OCI-LY3 (cell line): ENCODE results near the gene CAMSAP2.
"Not testable (repeated sequence)": the region's sequence is repeated elsewhere in the genome, so short reads cannot be mapped to it uniquely, and the experiment has no call there.

ENCODE experiments used
- H2AFZ ChIP-seq: fragments of 200-600, 300-600 bp; shearing (Covaris generic); 2 replicates; pipeline ENCODE4 v1.6.0; 2014; ENCODE audit warnings: antibody characterized with exemption, low read depth, low read length
- H3K27ac ChIP-seq: fragments of 200-600, 300-600 bp; sonication (generic); 2 replicates; pipeline ENCODE4 v1.5.1; 2014; ENCODE audit warnings: mild to moderate bottlenecking, low read length, moderate library complexity, mixed read lengths
- H3K27me3 ChIP-seq: fragments of 200-600, 300-600 bp; sonication (generic); 2 replicates; pipeline ENCODE4 v1.6.1; 2014; ENCODE audit warnings: low read depth, low read length, mixed read lengths
- H3K36me3 ChIP-seq: fragments of 200-600, 300-600 bp; sonication (generic); replicated peaks from 2 replicates; pipeline ENCODE3; 2014; ENCODE audit warnings: low read depth, low read length, mixed read lengths
- H3K4me1 ChIP-seq: fragments of 300-600, 200-600 bp; sonication (generic); 2 replicates; pipeline ENCODE4 v1.6.1; 2014; ENCODE audit warnings: low read length, mixed read lengths
- H3K4me2 ChIP-seq: fragments of 200-600, 300-600 bp; sonication (generic); 2 replicates; pipeline ENCODE4 v1.6.1; 2014; ENCODE audit warnings: low read length, mixed read lengths
- H3K4me3 ChIP-seq: fragments of 300-600, 200-600 bp; sonication (generic); 2 replicates; pipeline ENCODE4 v1.5.1; 2014; ENCODE audit warnings: antibody characterized with exemption, mild to moderate bottlenecking, low read length, moderate library complexity
- H3K79me2 ChIP-seq: fragments of 300-600, 200-600 bp; shearing (Covaris generic); 2 replicates; pipeline ENCODE4 v1.6.1; 2014; ENCODE audit warnings: mild to moderate bottlenecking, low read length, mixed read lengths
- H3K9ac ChIP-seq: fragments of 300-600, 200-600 bp; shearing (Covaris generic); 2 replicates; pipeline ENCODE4 v1.6.0; 2014; ENCODE audit warnings: mild to moderate bottlenecking, low read length, moderate library complexity
- H3K9me3 ChIP-seq: fragments of 200-600, 300-600 bp; shearing (Covaris generic); 2 replicates; pipeline ENCODE4 v1.6.1; 2014; ENCODE audit warnings: low read length, mixed read lengths; ENCODE audit not compliant: insufficient read depth
- H4K20me1 ChIP-seq: fragments of 200-600, 300-600 bp; sonication (generic); 2 replicates; pipeline ENCODE4 v1.6.1; 2016; ENCODE audit warnings: low read length, mixed read lengths; ENCODE audit not compliant: insufficient read depth
- EZH2phosphoT487 ChIP-seq: fragments of 200-600 bp; shearing (Covaris generic); IDR thresholded peaks from 2 replicates; pipeline ENCODE4 v1.6.1; 2018; ENCODE audit warnings: antibody characterized with exemption, mixed run types, low read depth
- TF ChIP-seq, protein P1 (sequence below): fragments of 200-600, 300-600 bp; sonication (generic); IDR thresholded peaks from 2 replicates; pipeline ENCODE4 v1.5.1; 2014; ENCODE audit warnings: antibody characterized with exemption, low read length, low read depth

CAMSAP2 gene

DNA sequence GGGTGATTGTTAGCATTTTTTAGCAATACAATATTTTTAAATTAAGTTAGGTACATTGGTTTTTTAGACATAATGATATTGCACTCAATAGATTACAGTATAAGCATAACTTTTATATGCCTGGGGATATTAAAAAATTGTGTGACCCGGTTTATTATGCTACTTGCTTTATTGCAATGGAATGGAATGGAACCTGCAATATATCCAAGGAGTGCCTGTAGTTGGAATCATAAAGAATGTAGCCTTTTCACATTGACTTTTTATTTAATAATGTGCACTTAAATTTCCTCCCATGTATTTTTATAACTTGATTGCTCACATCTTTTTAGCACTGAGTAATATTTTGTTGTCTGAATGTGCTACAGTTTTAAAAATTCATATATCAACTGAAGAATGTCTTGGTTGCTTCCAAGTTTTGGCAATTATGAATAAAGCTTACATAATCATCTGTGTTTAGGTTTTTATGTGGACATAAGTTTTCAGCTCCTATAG is 49.2 kb downstream of the CAMSAP2 start:
- TF ChIP-seq EZH2phosphoT487 = no peak
- TF ChIP-seq, protein P1, sequence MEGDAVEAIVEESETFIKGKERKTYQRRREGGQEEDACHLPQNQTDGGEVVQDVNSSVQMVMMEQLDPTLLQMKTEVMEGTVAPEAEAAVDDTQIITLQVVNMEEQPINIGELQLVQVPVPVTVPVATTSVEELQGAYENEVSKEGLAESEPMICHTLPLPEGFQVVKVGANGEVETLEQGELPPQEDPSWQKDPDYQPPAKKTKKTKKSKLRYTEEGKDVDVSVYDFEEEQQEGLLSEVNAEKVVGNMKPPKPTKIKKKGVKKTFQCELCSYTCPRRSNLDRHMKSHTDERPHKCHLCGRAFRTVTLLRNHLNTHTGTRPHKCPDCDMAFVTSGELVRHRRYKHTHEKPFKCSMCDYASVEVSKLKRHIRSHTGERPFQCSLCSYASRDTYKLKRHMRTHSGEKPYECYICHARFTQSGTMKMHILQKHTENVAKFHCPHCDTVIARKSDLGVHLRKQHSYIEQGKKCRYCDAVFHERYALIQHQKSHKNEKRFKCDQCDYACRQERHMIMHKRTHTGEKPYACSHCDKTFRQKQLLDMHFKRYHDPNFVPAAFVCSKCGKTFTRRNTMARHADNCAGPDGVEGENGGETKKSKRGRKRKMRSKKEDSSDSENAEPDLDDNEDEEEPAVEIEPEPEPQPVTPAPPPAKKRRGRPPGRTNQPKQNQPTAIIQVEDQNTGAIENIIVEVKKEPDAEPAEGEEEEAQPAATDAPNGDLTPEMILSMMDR = no peak
- no peaks in the 10 kb centered on the region for H4K20me1 ChIP-seq
- no peaks in the 10 kb centered on the region for H3K4me1 ChIP-seq
- no peak overlapping the region for H3K27ac ChIP-seq
- H3K79me2 ChIP-seq = no peaks in the 10 kb centered on the region
- no peak overlapping the region for H3K4me2 ChIP-seq
- H3K4me3 ChIP-seq = no peak overlapping the region
- H3K36me3 ChIP-seq = peaks cover 4% of the 10 kb centered on the region
- no peak overlapping the region for H3K9ac ChIP-seq
- H3K27me3 ChIP-seq = no peaks in the 10 kb centered on the region
- no peak overlapping the region for H2AFZ ChIP-seq
- no peaks in the 10 kb centered on the region for H3K9me3 ChIP-seq

DNA sequence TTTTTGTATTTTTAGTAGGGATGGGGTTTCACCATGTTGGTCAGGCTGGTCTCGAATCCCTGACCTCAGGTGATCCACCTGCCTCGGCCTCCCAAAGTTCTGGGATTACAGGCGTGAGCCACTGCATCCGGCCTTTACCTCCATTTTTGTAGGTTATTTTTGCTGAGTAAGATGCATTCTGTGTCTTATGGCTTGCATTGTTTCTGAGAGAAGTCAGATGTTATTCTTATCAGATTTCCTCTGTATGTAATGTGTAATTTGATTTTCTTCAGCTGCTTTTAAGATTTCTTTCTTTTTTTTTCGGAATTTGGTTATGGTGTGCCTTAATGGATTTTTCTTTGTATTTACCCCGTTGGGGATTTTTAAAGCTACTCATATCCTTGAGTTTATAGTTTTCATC is 52.3 kb downstream of the CAMSAP2 start:
- not testable (repeated sequence) for H3K79me2 ChIP-seq, H2AFZ ChIP-seq, H3K4me2 ChIP-seq, H3K9me3 ChIP-seq, H3K4me3 ChIP-seq, H3K27ac ChIP-seq, H3K9ac ChIP-seq, H3K36me3 ChIP-seq, H3K27me3 ChIP-seq, H3K4me1 ChIP-seq, H4K20me1 ChIP-seq

DNA sequence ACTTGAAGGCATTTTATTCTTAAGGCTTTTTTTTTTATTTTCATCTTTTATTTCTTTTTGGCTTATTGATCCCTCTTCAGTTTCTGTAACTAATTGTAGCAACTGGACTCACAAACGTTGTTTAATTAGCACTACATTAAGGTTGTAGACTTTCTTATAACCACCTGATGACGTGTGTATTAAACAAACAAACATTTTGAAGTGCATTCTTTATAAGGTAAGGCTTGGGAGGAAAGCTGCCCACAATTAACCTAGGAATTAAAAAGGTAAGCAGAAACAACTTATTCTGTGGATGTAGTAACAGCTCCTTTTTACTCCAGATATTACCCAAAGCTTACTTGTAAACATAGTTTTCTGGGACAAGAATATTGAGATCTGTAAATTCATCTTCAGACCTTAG is 55.0 kb downstream of the CAMSAP2 start:
- Histone ChIP-seq H3K9me3 (no peaks in the 10 kb centered on the region), H3K4me2 (no peak overlapping the region), H3K4me1 (no peaks in the 10 kb centered on the region), H3K4me3 (no peak overlapping the region), H3K27ac (no peak overlapping the region), H4K20me1 (no peaks in the 10 kb centered on the region), H3K79me2 (no peaks in the 10 kb centered on the region), H3K27me3 (no peaks in the 10 kb centered on the region), H2AFZ (no peak overlapping the region), H3K36me3 (no peaks in the 10 kb centered on the region), H3K9ac (no peak overlapping the region)
- no peak for TF ChIP-seq EZH2phosphoT487
- TF ChIP-seq, protein P1 = no peak

DNA sequence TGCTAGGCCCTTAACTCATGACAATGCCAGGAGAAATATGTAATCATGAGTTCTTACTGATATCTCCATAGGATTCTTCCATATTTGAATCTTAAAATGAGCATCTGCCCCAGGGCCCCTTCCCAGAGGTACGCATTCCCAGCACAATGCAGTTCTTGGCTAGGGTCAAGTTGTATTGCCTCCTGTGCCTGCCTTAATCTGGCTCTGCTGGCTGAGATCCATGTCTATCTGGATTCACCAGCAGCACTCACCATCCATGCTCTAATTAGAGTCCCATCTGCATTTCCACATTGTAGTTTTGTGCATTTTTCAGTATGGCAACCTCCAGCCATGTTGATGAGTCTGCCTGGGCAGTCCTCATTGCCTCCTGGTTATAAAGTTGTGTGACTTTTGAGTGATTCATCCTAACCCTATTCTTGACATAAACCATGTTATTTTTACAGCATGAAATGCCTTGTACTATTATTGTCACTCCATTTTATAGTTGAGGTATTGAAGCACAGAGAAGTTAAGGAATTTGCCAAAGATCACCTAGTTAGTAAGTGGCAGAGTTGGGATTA is 55.9 kb downstream of the CAMSAP2 start:
- no peaks in the 10 kb centered on the region for H3K79me2 ChIP-seq
- TF ChIP-seq, protein P1 = no peak
- no peaks in the 10 kb centered on the region for H3K27me3 ChIP-seq
- no peaks in the 10 kb centered on the region for H3K9me3 ChIP-seq
- H3K9ac ChIP-seq = no peak overlapping the region
- H2AFZ ChIP-seq = no peak overlapping the region
- H3K4me3 ChIP-seq = no peak overlapping the region
- H3K27ac ChIP-seq = no peak overlapping the region
- H3K4me1 ChIP-seq = no peaks in the 10 kb centered on the region
- H3K4me2 ChIP-seq = no peak overlapping the region
- no peaks in the 10 kb centered on the region for H4K20me1 ChIP-seq
- H3K36me3 ChIP-seq = no peaks in the 10 kb centered on the region

DNA sequence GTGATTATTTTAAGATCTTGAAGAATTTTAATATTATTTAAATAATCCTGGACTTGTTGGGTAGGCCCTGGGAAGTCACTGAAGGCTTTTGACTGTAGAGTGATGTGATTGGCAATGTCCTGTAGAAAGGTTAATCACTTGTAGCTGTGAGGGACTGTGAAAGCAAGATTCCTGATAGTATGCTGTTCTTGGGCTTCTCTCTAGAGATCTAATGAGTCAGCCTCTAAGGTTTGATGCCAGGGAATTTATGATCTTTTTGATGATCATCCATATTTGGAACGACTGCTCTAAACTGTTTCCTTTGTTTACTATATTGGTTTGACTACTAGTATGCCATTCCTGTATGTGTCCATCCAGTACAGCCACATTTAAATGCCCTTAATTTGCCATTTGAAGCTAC is 56.5 kb downstream of the CAMSAP2 start:
- Histone ChIP-seq H3K79me2 (no peaks in the 10 kb centered on the region), H3K4me2 (no peak overlapping the region), H3K4me3 (no peak overlapping the region), H3K36me3 (no peaks in the 10 kb centered on the region), H3K9ac (no peak overlapping the region), H2AFZ (no peak overlapping the region), H3K27me3 (no peaks in the 10 kb centered on the region), H3K27ac (no peak overlapping the region), H4K20me1 (no peaks in the 10 kb centered on the region), H3K9me3 (no peaks in the 10 kb centered on the region), H3K4me1 (no peaks in the 10 kb centered on the region)
- TF ChIP-seq, protein P1 = no peak
- TF ChIP-seq EZH2phosphoT487 = no peak
